GM19238 (cell line): ENCODE results near the gene SYCE1L.
A peak's percentile ranks its signal among the peaks of the same experiment; 100 is the strongest.
"Not testable (repeated sequence)": the region's sequence is repeated elsewhere in the genome, so short reads cannot be mapped to it uniquely, and the experiment has no call there.

ENCODE experiments used
- DNase-seq: peaks from one replicate; pipeline ENCODE4 v3.0.0; 2011; ENCODE audit warnings: low spot score; ENCODE audit not compliant: insufficient read length

The SYCE1L gene

GRCh38 chr16:77199211-77199610 is at the start of gene SYCE1L:
Gene SYCE1L, plus strand, starts transcription at chr16:77199408. Its CDS starts 44 bp downstream, at chr16:77199452.
- DNase-seq, result no peak

GRCh38 chr16:77157346-77158058 is 41.7 kb upstream of the SYCE1L start:
- no peak for DNase-seq

- no peak for DNase-seq
Observed at GRCh38 chr16:77158293-77158692, 40.9 kb upstream of the SYCE1L start.

GRCh38 chr16:77165006-77165405 is 34.2 kb upstream of the SYCE1L start:
- no peak for DNase-seq

- not testable (repeated sequence) for DNase-seq
Observed at GRCh38 chr16:77165536-77166236, 33.5 kb upstream of the SYCE1L start.

- DNase-seq, result no peak
Observed at GRCh38 chr16:77166726-77167125, 32.5 kb upstream of the SYCE1L start.

GRCh38 chr16:77168901-77169300 is 30.3 kb upstream of the SYCE1L start:
- DNase-seq, result no peak

GRCh38 chr16:77169650-77170236 is 29.5 kb upstream of the SYCE1L start:
- peak; percentile 10 for DNase-seq

- no peak for DNase-seq
Observed at GRCh38 chr16:77170805-77171204, 28.4 kb upstream of the SYCE1L start.

- DNase-seq, result peak; percentile 22
Observed at GRCh38 chr16:77171745-77172635, 27.2 kb upstream of the SYCE1L start.

GRCh38 chr16:77172951-77173350 is 26.3 kb upstream of the SYCE1L start:
- no peak for DNase-seq

GRCh38 chr16:77183137-77183536 is 16.1 kb upstream of the SYCE1L start:
- DNase-seq, result no peak

- DNase-seq, result not testable (repeated sequence)
Observed at GRCh38 chr16:77186298-77186697, 12.9 kb upstream of the SYCE1L start.

- no peak for DNase-seq
Observed at GRCh38 chr16:77190190-77190477, 9.1 kb upstream of the SYCE1L start.

- peak; percentile 95 for DNase-seq
Observed at GRCh38 chr16:77190478-77191258, 8.5 kb upstream of the SYCE1L start, which contains the start of gene MON1B. Gene MON1B, plus strand, starts transcription at chr16:77191190. Its CDS starts 296 bp downstream, at chr16:77191486.

GRCh38 chr16:77191259-77191969 is 7.8 kb upstream of the SYCE1L start:
- peak; percentile 24 for DNase-seq

- no peak for DNase-seq
Observed at GRCh38 chr16:77193377-77193776, 5.8 kb upstream of the SYCE1L start.

GRCh38 chr16:77194295-77195231 is 4.6 kb upstream of the SYCE1L start:
- DNase-seq, result no peak

GRCh38 chr16:77195411-77195810 is 3.8 kb upstream of the SYCE1L start:
- DNase-seq, result no peak
